ENCODE results near the gene CADPS.

GRCh38 chr3:62737449-62737848 lies 137.8 kb downstream of the CADPS start:
- TF ChIP-seq CTCF (IDR thresholded peaks at IDR 0.05; ENCODE audit: poor library complexity) (no peak), EZH2 (IDR thresholded peaks at IDR 0.05; ENCODE audit: borderline replicate concordance) (no peak), EZH2phosphoT487 (IDR thresholded peaks at IDR 0.05; ENCODE audit: low read depth, severe bottlenecking, unreplicated experiment) (no peak)

All from hepatocyte (in vitro differentiated cells).